Measurements from ENCODE around the gene SLC25A21.

DNA sequence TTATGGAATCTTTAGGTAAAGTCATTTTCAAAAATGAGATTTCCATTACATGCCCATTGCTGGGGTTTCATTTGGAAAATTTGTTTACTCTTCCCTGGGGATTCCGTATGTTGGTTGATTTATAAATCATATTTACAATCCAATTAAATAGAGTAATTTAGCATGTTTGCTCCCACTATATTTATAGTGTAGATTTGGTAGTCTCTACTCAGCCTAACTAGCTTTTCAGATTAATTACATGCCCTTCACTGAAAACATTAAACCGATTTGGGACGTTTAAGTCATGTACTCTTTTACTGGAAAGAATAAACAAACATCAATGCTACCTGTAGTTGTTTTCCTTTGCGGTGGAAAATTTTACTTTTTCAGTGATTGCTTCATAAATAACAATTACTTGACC lies 500.3 kb downstream of the SLC25A21 start:
- TF ChIP-seq, protein P1, sequence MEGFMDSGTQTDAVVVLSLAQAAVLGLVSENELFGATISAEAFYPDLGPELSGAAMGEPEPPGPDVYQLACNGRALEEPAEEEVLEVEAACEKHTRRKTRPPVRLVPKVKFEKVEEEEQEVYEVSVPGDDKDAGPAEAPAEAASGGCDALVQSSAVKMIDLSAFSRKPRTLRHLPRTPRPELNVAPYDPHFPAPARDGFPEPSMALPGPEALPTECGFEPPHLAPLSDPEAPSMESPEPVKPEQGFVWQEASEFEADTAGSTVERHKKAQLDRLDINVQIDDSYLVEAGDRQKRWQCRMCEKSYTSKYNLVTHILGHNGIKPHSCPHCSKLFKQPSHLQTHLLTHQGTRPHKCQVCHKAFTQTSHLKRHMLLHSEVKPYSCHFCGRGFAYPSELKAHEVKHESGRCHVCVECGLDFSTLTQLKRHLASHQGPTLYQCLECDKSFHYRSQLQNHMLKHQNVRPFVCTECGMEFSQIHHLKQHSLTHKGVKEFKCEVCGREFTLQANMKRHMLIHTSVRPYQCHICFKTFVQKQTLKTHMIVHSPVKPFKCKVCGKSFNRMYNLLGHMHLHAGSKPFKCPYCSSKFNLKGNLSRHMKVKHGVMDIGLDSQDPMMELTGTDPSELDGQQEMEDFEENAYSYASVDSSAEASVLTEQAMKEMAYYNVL (CRISPR knock-in tag; IDR thresholded peaks at IDR 0.05; ENCODE audit: borderline replicate concordance) = no peak
- no peak for TF ChIP-seq ZBTB8A (CRISPR knock-in tag; IDR thresholded peaks at IDR 0.05; ENCODE audit: borderline replicate concordance, low read depth)
- no peak for TF ChIP-seq POLR2A (IDR thresholded peaks at IDR 0.05; ENCODE audit: insufficient read depth in 1 of 2, low read depth in 2 of 2, low read length in 2 of 2)
- TF ChIP-seq ATF7-NPFF (CRISPR knock-in tag; IDR thresholded peaks at IDR 0.05; ENCODE audit: low read depth) = no peak
- TF ChIP-seq SP1 (IDR thresholded peaks at IDR 0.05) = no peak
- TF ChIP-seq SP1 (CRISPR knock-in tag; IDR thresholded peaks at IDR 0.05) = no peak
- TF ChIP-seq, protein P2, sequence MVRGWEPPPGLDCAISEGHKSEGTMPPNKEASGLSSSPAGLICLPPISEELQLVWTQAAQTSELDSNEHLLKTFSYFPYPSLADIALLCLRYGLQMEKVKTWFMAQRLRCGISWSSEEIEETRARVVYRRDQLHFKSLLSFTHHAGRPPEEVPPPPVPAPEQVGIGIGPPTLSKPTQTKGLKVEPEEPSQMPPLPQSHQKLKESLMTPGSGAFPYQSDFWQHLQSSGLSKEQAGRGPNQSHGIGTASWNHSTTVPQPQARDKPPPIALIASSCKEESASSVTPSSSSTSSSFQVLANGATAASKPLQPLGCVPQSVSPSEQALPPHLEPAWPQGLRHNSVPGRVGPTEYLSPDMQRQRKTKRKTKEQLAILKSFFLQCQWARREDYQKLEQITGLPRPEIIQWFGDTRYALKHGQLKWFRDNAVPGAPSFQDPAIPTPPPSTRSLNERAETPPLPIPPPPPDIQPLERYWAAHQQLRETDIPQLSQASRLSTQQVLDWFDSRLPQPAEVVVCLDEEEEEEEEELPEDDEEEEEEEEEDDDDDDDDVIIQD (CRISPR knock-in tag; IDR thresholded peaks at IDR 0.05; ENCODE audit: low read depth) = no peak
- no peak for TF ChIP-seq FOXM1 (CRISPR knock-in tag; IDR thresholded peaks at IDR 0.05)
- no peak for TF ChIP-seq ZKSCAN5 (CRISPR knock-in tag; IDR thresholded peaks at IDR 0.05)
- no peak for TF ChIP-seq YY1 (IDR thresholded peaks at IDR 0.05; ENCODE audit: insufficient read depth, insufficient replicate concordance, low read depth, low read length)
